ENCODE data around the gene HHEX.

- TF ChIP-seq CTCF (IDR thresholded peaks at IDR 0.05) = no peak
- no peak for TF ChIP-seq POLR2A (IDR thresholded peaks at IDR 0.05)
- no peak for TF ChIP-seq POLR2AphosphoS5 (IDR thresholded peaks at IDR 0.05)
These were observed 660 bp upstream of the HHEX start for GRCh38 chr10:92688927-92689662.

All from stomach (tissue), 4 donors.